Measurements from ENCODE around the gene GOLGA7B. TPM values are rescaled to one million over a fixed set of nuclear protein-coding genes. Genes with fewer than 3 reads are reported as not detected.

GOLGA7B gene
- total RNA-seq, 4 donors from 2014 or later: 0.14 to 0.16 TPM; not detected in 2

- Histone ChIP-seq H3K9me3 (no peaks in the 10 kb centered on the region), H3K4me1 (peaks cover 0 to 2% (median 0%) of the 10 kb centered on the region in 4 donors), H3K27me3 (peaks cover 8% of the 10 kb centered on the region), H3K4me3 (no peak overlapping the region), H3K27ac (no peak overlapping the region), H3K36me3 (no peaks in the 10 kb centered on the region)
- in situ Hi-C loops (cut with MboI; ENCODE audit: low pct_ligation_motif_present in 1 of 4, low pct_unique_long_range_greater_than_20kb in 1 of 4, low sequenced_read_pairs in 3 of 4): loop anchor here (5.0 to 25.0 kb wide), 3 partner anchors 126 to 134 kb away; partner anchors contain the start of gene CRTAC1 (in 1 of the 4)
- DNase-seq: no peak
- TF ChIP-seq POLR2A (IDR thresholded peaks at IDR 0.05) (no peak), EP300 (IDR thresholded peaks at IDR 0.05; ENCODE audit: low read depth) (no peak), POLR2AphosphoS5 (IDR thresholded peaks at IDR 0.05) (no peak)
- TF ChIP-seq, protein P1, sequence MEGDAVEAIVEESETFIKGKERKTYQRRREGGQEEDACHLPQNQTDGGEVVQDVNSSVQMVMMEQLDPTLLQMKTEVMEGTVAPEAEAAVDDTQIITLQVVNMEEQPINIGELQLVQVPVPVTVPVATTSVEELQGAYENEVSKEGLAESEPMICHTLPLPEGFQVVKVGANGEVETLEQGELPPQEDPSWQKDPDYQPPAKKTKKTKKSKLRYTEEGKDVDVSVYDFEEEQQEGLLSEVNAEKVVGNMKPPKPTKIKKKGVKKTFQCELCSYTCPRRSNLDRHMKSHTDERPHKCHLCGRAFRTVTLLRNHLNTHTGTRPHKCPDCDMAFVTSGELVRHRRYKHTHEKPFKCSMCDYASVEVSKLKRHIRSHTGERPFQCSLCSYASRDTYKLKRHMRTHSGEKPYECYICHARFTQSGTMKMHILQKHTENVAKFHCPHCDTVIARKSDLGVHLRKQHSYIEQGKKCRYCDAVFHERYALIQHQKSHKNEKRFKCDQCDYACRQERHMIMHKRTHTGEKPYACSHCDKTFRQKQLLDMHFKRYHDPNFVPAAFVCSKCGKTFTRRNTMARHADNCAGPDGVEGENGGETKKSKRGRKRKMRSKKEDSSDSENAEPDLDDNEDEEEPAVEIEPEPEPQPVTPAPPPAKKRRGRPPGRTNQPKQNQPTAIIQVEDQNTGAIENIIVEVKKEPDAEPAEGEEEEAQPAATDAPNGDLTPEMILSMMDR (IDR thresholded peaks at IDR 0.05): no peak
- intact Hi-C loops (cut with DNase I; ENCODE audit: low total_unique reads): loop anchor here (5.0 kb wide), 1 partner anchor 396 kb away; no protein-coding TSS in a partner anchor
- 47 to 60% methylated on average over 2 to 5 of the region's 5 CpGs for WGBS, 2 donors (ENCODE audit: low coverage in 1 of 2)
Observed at GRCh38 chr10:97911217-97911616, 61.6 kb downstream of the GOLGA7B start.

GRCh38 chr10:97913193-97913592 is 63.5 kb downstream of the GOLGA7B start:
- Histone ChIP-seq H3K27me3 (peaks cover 8% of the 10 kb centered on the region), H3K9me3 (no peaks in the 10 kb centered on the region), H3K36me3 (no peaks in the 10 kb centered on the region), H3K27ac (no peak overlapping the region), H3K4me3 (no peak overlapping the region), H3K4me1 (peaks cover 0 to 2% (median 0%) of the 10 kb centered on the region in 4 donors)
- 100% methylated on average over 2 of the region's 2 CpGs for WGBS, 2 donors (ENCODE audit: low coverage in 1 of 2)
- TF ChIP-seq POLR2A (IDR thresholded peaks at IDR 0.05): no peak
- TF ChIP-seq, protein P1 (IDR thresholded peaks at IDR 0.05): no peak
- TF ChIP-seq POLR2AphosphoS5 (IDR thresholded peaks at IDR 0.05): no peak
- TF ChIP-seq EP300 (IDR thresholded peaks at IDR 0.05; ENCODE audit: low read depth): no peak
- in situ Hi-C loops (cut with MboI; ENCODE audit: low pct_ligation_motif_present in 1 of 4, low pct_unique_long_range_greater_than_20kb in 1 of 4, low sequenced_read_pairs in 3 of 4) (loop anchor here (5.0 to 25.0 kb wide), 3 partner anchors 124 to 132 kb away; partner anchors contain the start of gene CRTAC1 (in 1 of the 4)), intact Hi-C loops (cut with DNase I; ENCODE audit: low total_unique reads) (loop anchor here (5.0 kb wide), 1 partner anchor 394 kb away; no protein-coding TSS in a partner anchor)
- DNase-seq: no peak

DNA sequence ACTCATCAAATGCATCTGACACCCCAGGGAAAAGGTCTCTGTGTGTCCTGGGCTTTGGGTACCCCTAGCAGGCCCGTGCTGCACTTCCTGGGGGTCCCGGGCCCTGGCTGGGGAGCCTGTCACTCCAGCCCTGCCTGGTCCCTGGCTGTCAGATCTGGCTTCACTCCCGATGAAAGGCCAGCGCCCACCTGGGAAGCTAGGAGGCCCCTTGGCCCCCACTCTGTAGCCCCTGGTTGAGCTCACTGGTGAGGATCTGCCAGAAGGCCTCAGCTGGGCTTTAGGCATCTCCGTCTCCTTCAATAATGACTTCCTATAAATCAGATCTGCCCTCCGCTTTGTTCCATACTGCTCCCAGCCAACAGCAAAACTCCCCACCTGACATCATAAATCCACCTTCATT is 64.0 kb downstream of the GOLGA7B start:
- DNase-seq: no peak
- H3K27ac ChIP-seq: no peak overlapping the region
- WGBS, 2 donors (ENCODE audit: low coverage in 1 of 2): 77% methylated on average over 6 of the region's 6 CpGs; no CpG with 5 or more reads in 1 of the 2 donors
- H3K27me3 ChIP-seq: peaks cover 8% of the 10 kb centered on the region
- peaks cover 0 to 2% (median 0%) of the 10 kb centered on the region in 4 donors for H3K4me1 ChIP-seq
- H3K4me3 ChIP-seq: no peak overlapping the region
- in situ Hi-C loops (cut with MboI; ENCODE audit: low pct_ligation_motif_present in 1 of 4, low pct_unique_long_range_greater_than_20kb in 1 of 4, low sequenced_read_pairs in 3 of 4): loop anchor here (5.0 to 25.0 kb wide), 3 partner anchors 124 to 131 kb away; partner anchors contain the start of gene CRTAC1 (in 1 of the 4)
- no peak for TF ChIP-seq EP300 (IDR thresholded peaks at IDR 0.05; ENCODE audit: low read depth)
- no peak for TF ChIP-seq POLR2AphosphoS5 (IDR thresholded peaks at IDR 0.05)
- TF ChIP-seq POLR2A (IDR thresholded peaks at IDR 0.05): no peak
- TF ChIP-seq, protein P1 (IDR thresholded peaks at IDR 0.05): no peak
- no peaks in the 10 kb centered on the region for H3K9me3 ChIP-seq
- intact Hi-C loops (cut with DNase I; ENCODE audit: low total_unique reads): loop anchor here (2.0 to 5.0 kb wide), 2 partner anchors 125 to 394 kb away; no protein-coding TSS in a partner anchor
- H3K36me3 ChIP-seq: no peaks in the 10 kb centered on the region

GRCh38 chr10:97914171-97914836 is 64.7 kb downstream of the GOLGA7B start:
- in situ Hi-C loops (cut with MboI; ENCODE audit: low pct_ligation_motif_present in 1 of 4, low pct_unique_long_range_greater_than_20kb in 1 of 4, low sequenced_read_pairs in 3 of 4): loop anchor here (5.0 to 25.0 kb wide), 3 partner anchors 123 to 130 kb away; partner anchors contain the start of gene CRTAC1 (in 1 of the 4)
- Histone ChIP-seq H3K36me3 (no peaks in the 10 kb centered on the region), H3K4me1 (peaks cover 0 to 2% (median 0%) of the 10 kb centered on the region in 4 donors), H3K27me3 (peaks cover 7% of the 10 kb centered on the region), H3K9me3 (no peaks in the 10 kb centered on the region), H3K4me3 (no peak overlapping the region), H3K27ac (no peak overlapping the region)
- no peak for DNase-seq
- 42% methylated on average over 10 of the region's 10 CpGs; no CpG with 5 or more reads in 1 of the 2 donors for WGBS, 2 donors (ENCODE audit: low coverage in 1 of 2)
- TF ChIP-seq POLR2AphosphoS5 (IDR thresholded peaks at IDR 0.05) (no peak), POLR2A (IDR thresholded peaks at IDR 0.05) (no peak), EP300 (IDR thresholded peaks at IDR 0.05; ENCODE audit: low read depth) (no peak)
- TF ChIP-seq, protein P1 (IDR thresholded peaks at IDR 0.05): no peak
- intact Hi-C loops (cut with DNase I; ENCODE audit: low total_unique reads): loop anchor here (2.0 to 5.0 kb wide), 2 partner anchors 124 to 393 kb away; no protein-coding TSS in a partner anchor

Measured in transverse colon (tissue), 4 donors.